Keratinocyte (primary cell): ENCODE measurements around the gene HCFC1.

ENCODE experiments used
- EZH2 ChIP-seq: IDR thresholded peaks from one replicate; pipeline ENCODE4 v1.6.1; 2012; ENCODE audit warnings: inconsistent platforms, mild to moderate bottlenecking, low read length, moderate library complexity
- TF ChIP-seq, protein P1 (sequence below), 3 experiments: IDR thresholded peaks in 1 of 3; conservative IDR thresholded peaks in 1 of 3; optimal IDR thresholded peaks in 1 of 3; 2 replicates in 2 of 3; 3 replicates in 1 of 3; pipeline versions ENCODE3 to v1.5.1; 2011; ENCODE audit warnings: low read length in 3 of 3, mild to moderate bottlenecking in 3 of 3, moderate library complexity in 2 of 3, control low read depth in 1 of 3, inconsistent platforms in 1 of 3; ENCODE audit not compliant: insufficient read depth in 2 of 3; ENCODE audit errors: extremely low read depth in 1 of 3

- TF ChIP-seq, protein P1, sequence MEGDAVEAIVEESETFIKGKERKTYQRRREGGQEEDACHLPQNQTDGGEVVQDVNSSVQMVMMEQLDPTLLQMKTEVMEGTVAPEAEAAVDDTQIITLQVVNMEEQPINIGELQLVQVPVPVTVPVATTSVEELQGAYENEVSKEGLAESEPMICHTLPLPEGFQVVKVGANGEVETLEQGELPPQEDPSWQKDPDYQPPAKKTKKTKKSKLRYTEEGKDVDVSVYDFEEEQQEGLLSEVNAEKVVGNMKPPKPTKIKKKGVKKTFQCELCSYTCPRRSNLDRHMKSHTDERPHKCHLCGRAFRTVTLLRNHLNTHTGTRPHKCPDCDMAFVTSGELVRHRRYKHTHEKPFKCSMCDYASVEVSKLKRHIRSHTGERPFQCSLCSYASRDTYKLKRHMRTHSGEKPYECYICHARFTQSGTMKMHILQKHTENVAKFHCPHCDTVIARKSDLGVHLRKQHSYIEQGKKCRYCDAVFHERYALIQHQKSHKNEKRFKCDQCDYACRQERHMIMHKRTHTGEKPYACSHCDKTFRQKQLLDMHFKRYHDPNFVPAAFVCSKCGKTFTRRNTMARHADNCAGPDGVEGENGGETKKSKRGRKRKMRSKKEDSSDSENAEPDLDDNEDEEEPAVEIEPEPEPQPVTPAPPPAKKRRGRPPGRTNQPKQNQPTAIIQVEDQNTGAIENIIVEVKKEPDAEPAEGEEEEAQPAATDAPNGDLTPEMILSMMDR (optimal IDR thresholded peaks at IDR 0.05 in 1 of 3, IDR thresholded peaks at IDR 0.05 in 1 of 3, conservative IDR thresholded peaks at IDR 0.05 in 1 of 3; ENCODE audit: extremely low read depth in 1 of 3, insufficient read depth in 2 of 3, low read length in 3 of 3) = no peak
- no peak for TF ChIP-seq EZH2
Measured at GRCh38 chrX:153927672-153927921, 44.0 kb downstream of the HCFC1 start.
